Mucosa of rectum (tissue), 2 donors: ENCODE data around the gene TTC9.
"Not testable (repeated sequence)": the region's sequence is repeated elsewhere in the genome, so short reads cannot be mapped to it uniquely, and the experiment has no call there.

Experiments
- H3K27ac ChIP-seq, 2 donors: one replicate each; pipeline ENCODE4 v1.7.0; 2013; ENCODE audit warnings: inconsistent platforms in 2 of 2, low read depth in 2 of 2, low read length in 2 of 2
- H3K27me3 ChIP-seq, 2 donors: one replicate each; pipeline ENCODE4 v1.7.0; 2013; ENCODE audit warnings: low read length in 2 of 2; ENCODE audit not compliant: control insufficient read depth in 2 of 2, insufficient read depth in 2 of 2
- H3K36me3 ChIP-seq, 2 donors: one replicate each; pipeline ENCODE4 v1.7.0; 2013; ENCODE audit warnings: low read length in 2 of 2; ENCODE audit not compliant: control insufficient read depth in 2 of 2, insufficient read depth in 2 of 2
- H3K4me1 ChIP-seq, 2 donors: one replicate each; pipeline ENCODE4 v1.7.0; 2013; ENCODE audit warnings: low read length in 2 of 2, mild to moderate bottlenecking in 1 of 2; ENCODE audit not compliant: control insufficient read depth in 2 of 2, insufficient read depth in 2 of 2
- H3K4me3 ChIP-seq, 2 donors: one replicate each; pipeline ENCODE4 v1.7.0; 2013; ENCODE audit warnings: low read length in 2 of 2
- H3K9ac ChIP-seq, 2 donors: one replicate each; pipeline ENCODE4 v1.7.0; 2013; ENCODE audit warnings: low read length in 2 of 2, low read depth in 1 of 2, mild to moderate bottlenecking in 1 of 2
- H3K9me3 ChIP-seq, 2 donors: one replicate each; pipeline ENCODE4 v1.7.0; 2013; ENCODE audit warnings: low read length in 2 of 2; ENCODE audit not compliant: control insufficient read depth in 2 of 2
- donor health status: healthy.
- donor health status: Normal muscosa, but diverticular disease.

Gene TTC9

DNA sequence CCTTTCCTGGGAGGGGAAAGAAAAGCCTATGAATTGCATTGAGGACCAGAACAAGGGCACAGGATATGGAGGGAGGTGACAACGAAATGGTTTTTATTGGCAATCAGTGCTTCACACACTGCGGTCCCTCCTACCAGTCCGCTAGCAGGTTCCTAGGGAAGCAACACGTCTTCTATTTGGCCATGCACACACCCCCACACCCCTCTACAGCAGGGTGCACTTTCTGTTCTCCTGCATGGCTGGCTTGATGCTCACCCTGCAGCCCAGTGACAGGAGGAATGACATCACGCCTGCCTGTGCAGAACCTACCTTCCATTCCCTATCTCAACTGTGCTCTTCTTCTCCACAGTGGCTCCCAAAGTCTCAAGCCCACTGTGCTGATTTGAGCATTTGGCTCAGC is 57.9 kb downstream of the TTC9 start:
- Histone ChIP-seq H3K36me3 (no peaks in the 10 kb centered on the region), H3K27me3 (no peaks in the 10 kb centered on the region), H3K4me3 (no peak overlapping the region), H3K9ac (no peak overlapping the region), H3K9me3 (no peaks in the 10 kb centered on the region), H3K4me1 (peaks cover 3 to 8% of the 10 kb centered on the region in 2 donors), H3K27ac (no peak overlapping the region)

DNA sequence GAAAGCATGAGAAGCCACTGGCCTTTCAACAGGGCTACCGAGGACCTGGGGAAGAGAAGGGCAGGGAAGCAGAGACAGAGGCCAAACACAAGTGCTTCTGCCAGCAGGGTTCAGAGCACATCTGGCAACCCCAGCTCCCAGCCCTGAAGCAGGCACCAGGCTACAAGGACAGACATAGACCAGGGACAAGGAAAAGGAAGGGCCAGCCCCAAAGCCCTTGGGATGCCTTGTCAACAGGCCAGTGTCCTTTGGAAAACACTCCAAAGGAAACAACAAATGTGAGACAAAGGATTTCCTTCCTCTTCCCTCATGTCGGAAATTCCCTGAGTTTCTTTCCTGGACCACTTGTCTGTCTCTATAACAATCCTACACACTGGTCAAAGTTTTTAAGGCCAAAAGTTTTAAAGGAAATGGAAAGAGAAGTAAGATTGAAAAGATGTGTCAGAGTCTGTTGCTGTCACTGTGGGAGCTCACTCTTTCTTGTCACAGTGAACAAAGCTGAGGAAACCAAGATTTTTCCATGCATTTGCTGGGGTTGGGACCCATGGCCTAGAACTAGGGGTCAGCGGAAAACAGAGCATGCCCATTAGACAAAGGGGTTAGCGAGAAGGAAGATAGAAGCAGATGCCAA is 59.4 kb downstream of the TTC9 start:
- Histone ChIP-seq H3K27ac (no peak overlapping the region), H3K4me1 (peaks cover 3 to 8% of the 10 kb centered on the region in 2 donors), H3K9me3 (no peaks in the 10 kb centered on the region), H3K9ac (no peak overlapping the region), H3K36me3 (no peaks in the 10 kb centered on the region), H3K27me3 (peaks cover 0 to 2% of the 10 kb centered on the region in 2 donors), H3K4me3 (no peak overlapping the region)

DNA sequence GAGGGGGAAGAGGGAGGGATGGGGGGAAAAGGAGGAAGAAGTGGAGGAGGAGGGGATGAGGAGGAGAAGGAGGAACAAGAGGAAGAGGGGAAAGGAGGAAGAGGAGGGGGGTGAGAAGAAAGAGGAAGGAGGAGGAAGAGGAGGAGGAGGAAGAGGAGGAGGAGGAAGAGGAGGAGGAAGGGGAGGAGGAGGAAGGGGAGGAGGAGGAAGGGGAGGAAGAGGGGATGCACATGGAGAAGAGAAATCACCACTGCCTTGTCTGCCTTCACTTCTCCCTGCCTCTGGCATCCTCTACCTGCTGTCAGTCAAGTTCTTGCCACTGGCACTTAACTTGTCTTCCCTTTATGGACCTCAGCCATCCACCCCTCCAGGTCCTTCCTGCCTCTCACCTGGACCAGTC is 59.9 kb downstream of the TTC9 start:
- H3K4me1 ChIP-seq: peaks cover 3 to 8% of the 10 kb centered on the region in 2 donors
- peaks cover 0 to 4% of the 10 kb centered on the region in 2 donors for H3K27me3 ChIP-seq
- no peaks in the 10 kb centered on the region for H3K9me3 ChIP-seq
- no peak overlapping the region for H3K27ac ChIP-seq
- no peaks in the 10 kb centered on the region for H3K36me3 ChIP-seq
- no peak overlapping the region for H3K4me3 ChIP-seq
- no peak overlapping the region for H3K9ac ChIP-seq

DNA sequence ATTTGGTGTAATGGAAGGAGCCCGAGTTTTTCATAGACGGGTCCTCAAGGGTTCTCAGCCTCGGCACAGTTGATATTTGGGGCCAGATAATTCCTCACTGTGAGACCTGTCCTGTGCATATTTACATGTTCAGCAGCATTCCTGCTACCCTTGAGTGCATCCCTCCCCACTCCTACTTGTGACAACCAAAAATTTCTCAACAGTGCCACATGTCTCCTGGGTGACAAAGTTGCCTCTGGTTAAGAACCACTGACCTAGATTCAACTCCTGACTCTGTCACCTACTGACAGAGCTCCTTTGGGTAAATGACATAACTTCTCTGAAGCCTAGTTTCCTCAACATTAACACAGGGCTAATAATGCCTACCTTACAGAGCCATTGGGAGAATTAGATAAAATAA is 60.4 kb downstream of the TTC9 start:
- Histone ChIP-seq H3K9ac (no peak overlapping the region), H3K27me3 (peaks cover 0 to 4% of the 10 kb centered on the region in 2 donors), H3K9me3 (no peaks in the 10 kb centered on the region), H3K36me3 (no peaks in the 10 kb centered on the region), H3K27ac (no peak overlapping the region), H3K4me1 (peaks cover 3 to 8% of the 10 kb centered on the region in 2 donors), H3K4me3 (no peak overlapping the region)

DNA sequence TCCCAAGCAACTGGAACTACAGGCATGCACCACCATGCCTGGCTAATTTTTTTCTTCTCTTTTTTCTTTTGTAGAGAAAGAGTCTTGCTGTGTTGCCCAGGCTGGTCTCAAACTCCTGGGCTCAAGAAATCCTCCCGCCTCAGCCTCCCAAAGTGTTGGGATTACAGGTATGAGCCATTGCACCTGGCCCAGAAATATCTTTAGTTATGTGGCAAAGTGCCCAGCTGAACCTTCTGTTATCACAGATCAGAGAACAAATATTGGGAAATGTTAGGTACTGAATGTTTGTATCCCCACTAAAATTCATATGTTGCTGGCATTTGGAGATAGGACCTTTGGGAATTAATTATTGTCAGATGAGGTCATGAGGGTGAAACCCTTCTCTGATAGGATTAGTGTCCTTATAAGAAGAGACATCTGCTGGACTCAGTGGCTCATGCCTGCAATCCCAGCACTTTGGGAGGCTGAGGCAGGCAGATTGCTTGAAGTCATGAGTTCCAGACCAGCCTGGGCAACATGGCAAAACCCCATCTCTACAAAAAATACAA is 62.0 kb downstream of the TTC9 start:
- not testable (repeated sequence) for H3K4me1 ChIP-seq, H3K9me3 ChIP-seq, H3K36me3 ChIP-seq, H3K27me3 ChIP-seq, H3K27ac ChIP-seq, H3K9ac ChIP-seq, H3K4me3 ChIP-seq

DNA sequence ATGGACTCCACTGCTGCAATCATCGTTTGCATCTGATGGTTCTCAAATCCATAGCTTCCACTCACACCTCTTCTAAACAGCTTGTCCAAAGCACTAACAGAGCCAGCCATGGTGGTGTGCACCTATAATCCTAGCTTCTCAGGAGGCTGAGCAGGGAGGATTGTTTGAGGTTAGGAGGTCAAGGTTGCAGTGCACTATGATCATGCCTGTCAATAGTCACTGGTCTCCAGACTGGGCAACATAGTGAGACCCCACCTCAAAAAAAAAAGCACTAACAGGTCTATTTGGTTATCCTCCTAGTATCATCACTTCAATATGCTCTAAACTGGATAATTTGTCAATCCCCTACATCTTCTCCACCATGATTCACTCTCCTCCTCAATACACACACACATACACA is 63.2 kb downstream of the TTC9 start:
- Histone ChIP-seq H3K4me3 (no peak overlapping the region), H3K9ac (no peak overlapping the region), H3K9me3 (no peaks in the 10 kb centered on the region), H3K36me3 (no peaks in the 10 kb centered on the region), H3K27me3 (peaks cover 0 to 4% of the 10 kb centered on the region in 2 donors), H3K27ac (no peak overlapping the region), H3K4me1 (no peaks in the 10 kb centered on the region)

DNA sequence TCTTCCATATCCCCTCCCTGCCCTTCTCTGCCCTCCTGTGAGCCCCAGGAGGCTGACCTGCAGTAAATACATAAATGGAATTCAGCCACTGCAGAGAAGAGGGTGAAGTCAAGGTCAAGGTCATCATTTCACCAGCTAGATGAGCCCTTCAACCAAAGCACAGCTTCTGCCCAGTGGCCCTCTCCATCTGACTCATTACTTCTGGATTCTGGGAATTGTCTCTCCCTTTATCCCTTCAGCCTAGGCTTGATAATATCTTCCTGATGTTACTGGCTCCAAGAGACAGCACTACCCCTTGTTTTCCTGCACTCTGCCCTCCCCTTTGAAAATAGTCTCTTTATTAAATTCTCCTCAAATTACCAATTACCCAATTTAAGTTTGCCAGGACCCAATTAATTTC is 64.5 kb downstream of the TTC9 start:
- Histone ChIP-seq H3K4me3 (no peak overlapping the region), H3K9ac (no peak overlapping the region), H3K36me3 (no peaks in the 10 kb centered on the region), H3K27me3 (peaks cover 0 to 4% of the 10 kb centered on the region in 2 donors), H3K9me3 (no peaks in the 10 kb centered on the region), H3K4me1 (no peaks in the 10 kb centered on the region), H3K27ac (no peak overlapping the region)

DNA sequence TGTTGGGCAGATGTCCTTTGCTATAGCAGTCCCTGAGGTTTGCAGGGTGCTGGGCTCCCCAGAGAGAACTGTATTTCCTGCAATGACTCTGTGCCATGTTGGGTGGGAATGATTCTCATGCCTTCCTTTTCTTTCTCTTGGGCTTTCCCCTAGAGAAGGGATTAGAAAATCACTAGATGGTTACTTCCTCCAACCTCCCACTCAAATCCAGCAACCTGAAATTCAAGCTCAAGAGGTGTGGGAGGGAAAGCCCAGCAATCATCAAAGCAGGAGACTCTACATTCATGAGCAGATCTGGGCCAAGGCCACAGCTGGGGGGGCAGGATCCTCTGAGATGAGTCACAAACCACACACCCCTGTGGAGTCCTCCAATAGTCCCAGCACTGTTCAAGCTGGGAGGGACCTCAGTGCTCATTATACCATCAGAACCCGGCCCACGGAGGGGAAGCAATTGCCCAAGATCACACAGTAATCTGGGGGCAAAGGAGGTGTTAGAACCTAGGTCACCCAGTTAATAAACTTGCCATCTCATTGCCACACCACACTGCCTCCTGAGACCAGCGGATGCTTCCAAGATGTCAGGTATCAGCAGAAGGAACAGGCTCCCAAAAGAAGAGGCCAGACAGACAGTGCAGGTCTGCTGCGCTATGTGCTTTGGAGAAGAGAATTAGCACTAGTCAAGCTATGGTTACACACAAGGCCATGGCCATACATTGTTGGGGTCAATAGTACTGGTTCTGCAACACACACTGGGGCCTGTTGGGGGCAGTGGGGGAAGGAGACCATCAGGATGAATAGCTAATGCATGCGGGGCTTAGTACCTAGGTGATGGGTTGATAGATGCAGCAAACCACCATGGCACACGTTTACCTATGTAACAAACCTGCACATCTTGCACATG is 65.7 kb downstream of the TTC9 start:
- Histone ChIP-seq H3K4me3 (no peak overlapping the region), H3K9me3 (no peaks in the 10 kb centered on the region), H3K27me3 (peaks cover 0 to 4% of the 10 kb centered on the region in 2 donors), H3K36me3 (no peaks in the 10 kb centered on the region), H3K9ac (no peak overlapping the region), H3K27ac (no peak overlapping the region), H3K4me1 (no peaks in the 10 kb centered on the region)

DNA sequence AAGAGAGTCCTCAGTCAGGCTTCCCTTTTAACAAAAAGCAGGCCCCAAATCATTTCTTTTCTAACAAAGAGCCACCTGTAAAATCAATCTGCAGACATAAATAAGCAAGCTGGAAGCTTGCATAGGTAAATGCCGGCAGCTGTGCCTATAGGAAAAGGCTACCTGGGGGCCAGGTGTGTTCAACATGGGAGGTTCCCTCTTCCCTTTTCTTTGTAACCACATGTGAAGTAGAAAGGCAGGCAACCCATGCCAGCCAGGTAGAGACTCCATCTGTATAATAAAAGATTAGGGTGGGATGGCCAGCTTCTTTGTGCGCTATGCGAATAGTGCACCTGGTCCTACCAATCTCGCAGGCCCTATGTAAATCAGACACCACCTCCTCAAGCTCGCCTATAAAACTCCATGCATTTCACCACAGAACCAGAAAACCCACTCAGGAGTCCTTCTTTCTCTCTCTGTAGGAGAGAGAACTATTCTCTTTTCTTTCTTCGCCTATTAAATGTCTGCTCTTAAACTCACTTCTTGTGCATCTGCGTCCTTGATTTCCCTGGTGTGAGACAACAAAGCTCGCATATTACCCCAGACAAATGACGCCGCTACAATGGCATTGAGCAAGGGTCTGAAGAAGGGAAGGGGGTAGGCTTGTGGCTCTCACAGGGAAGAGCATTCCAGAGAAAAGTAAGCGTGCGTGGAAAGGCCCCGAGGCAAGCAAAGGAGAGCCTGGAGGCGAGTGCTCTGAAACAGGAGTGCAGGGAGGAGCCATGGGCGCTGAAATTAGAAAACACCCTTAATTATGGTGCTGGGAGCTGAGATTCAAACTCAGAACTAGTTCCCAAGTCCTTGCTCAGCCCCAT is 67.2 kb downstream of the TTC9 start:
- H3K4me3 ChIP-seq: no peak overlapping the region
- H3K9ac ChIP-seq: no peak overlapping the region
- H3K9me3 ChIP-seq: no peaks in the 10 kb centered on the region
- peaks cover 0 to 4% of the 10 kb centered on the region in 2 donors for H3K27me3 ChIP-seq
- no peaks in the 10 kb centered on the region for H3K36me3 ChIP-seq
- no peak overlapping the region for H3K27ac ChIP-seq
- no peaks in the 10 kb centered on the region for H3K4me1 ChIP-seq
